ENCODE results near the gene CHCHD10.

Gene CHCHD10

DNA sequence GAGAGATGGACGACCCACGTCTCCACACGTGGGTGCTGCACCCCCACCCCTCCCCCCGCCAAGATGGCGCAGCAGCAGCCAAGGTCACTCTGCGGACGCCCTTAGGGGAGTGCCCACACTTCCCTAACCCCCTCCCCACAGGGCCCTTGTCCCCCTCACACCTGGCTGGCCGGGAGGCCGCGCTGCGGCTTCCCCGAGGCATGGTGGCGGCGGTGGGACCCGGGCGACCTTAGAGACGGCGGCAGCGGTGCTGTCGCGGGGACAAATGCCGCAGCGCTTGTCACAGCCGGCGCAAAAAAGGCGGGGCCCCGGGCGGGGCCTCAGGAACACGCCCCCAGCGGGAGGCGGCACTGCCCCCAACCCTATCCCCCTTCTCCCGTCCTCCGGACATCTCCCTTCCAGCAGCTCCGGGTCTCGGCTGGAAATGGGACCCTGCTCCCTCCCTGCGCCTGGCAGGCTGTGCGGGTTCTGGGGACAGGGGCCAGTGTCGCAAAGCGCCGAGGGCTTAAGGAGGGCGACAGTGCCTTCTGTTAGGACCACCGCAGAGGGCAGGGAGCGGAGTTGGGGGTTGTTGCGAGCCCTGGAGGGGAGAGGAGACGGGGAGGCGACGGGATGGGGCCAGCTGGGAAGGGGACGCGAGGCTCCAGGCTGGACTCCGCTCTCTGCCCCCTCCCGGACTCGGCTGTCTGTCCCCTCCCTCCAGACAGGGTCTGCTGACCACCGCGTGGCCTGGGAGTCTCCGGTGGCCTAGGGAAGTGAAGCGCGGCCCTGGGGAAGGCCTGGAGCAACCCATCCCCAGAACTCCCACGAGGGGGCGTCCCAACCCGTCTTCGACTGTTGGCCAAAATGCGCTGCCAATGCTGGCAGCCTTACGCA is at the start of gene CHCHD10:
Gene CHCHD10 (minus strand): TSS at position 300 of the 876 bp plus-strand sequence. CDS start 98 bp downstream, at position 202.
- DNase-seq (ENCODE audit: low read depth): peak; percentile 64
- TF ChIP-seq, protein P1, sequence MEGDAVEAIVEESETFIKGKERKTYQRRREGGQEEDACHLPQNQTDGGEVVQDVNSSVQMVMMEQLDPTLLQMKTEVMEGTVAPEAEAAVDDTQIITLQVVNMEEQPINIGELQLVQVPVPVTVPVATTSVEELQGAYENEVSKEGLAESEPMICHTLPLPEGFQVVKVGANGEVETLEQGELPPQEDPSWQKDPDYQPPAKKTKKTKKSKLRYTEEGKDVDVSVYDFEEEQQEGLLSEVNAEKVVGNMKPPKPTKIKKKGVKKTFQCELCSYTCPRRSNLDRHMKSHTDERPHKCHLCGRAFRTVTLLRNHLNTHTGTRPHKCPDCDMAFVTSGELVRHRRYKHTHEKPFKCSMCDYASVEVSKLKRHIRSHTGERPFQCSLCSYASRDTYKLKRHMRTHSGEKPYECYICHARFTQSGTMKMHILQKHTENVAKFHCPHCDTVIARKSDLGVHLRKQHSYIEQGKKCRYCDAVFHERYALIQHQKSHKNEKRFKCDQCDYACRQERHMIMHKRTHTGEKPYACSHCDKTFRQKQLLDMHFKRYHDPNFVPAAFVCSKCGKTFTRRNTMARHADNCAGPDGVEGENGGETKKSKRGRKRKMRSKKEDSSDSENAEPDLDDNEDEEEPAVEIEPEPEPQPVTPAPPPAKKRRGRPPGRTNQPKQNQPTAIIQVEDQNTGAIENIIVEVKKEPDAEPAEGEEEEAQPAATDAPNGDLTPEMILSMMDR (conservative IDR thresholded peaks at IDR 0.05; ENCODE audit: low read length): peak; percentile 74
- H3K4me3 ChIP-seq (ENCODE audit: low read length): peak within 1 kb of the TSS; percentile 74

DNA sequence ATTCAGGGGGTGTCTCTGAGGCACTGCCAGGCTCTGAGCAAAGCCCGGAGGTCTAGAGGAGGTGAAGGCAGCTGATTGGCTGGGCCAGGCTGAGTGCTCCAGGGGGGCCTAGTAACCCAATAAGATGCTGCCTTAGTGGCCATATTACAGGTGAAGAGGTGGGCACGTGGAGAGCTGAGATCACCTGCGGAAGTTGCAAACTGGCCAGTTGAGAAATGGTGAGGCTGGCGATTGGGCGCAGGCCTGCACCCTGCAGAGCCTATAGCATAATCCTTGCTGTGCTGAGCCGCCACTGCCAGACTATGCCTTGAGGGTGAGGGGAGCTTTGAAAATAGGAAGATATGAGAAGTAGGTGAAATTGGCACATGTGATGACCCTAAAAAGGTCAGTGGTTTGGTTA is 49.4 kb upstream of the CHCHD10 start:
- DNase-seq (ENCODE audit: low read depth): no peak
- TF ChIP-seq, protein P1 (conservative IDR thresholded peaks at IDR 0.05; ENCODE audit: low read length): no peak
- H3K4me3 ChIP-seq (ENCODE audit: low read length): no peak overlapping the region

DNA sequence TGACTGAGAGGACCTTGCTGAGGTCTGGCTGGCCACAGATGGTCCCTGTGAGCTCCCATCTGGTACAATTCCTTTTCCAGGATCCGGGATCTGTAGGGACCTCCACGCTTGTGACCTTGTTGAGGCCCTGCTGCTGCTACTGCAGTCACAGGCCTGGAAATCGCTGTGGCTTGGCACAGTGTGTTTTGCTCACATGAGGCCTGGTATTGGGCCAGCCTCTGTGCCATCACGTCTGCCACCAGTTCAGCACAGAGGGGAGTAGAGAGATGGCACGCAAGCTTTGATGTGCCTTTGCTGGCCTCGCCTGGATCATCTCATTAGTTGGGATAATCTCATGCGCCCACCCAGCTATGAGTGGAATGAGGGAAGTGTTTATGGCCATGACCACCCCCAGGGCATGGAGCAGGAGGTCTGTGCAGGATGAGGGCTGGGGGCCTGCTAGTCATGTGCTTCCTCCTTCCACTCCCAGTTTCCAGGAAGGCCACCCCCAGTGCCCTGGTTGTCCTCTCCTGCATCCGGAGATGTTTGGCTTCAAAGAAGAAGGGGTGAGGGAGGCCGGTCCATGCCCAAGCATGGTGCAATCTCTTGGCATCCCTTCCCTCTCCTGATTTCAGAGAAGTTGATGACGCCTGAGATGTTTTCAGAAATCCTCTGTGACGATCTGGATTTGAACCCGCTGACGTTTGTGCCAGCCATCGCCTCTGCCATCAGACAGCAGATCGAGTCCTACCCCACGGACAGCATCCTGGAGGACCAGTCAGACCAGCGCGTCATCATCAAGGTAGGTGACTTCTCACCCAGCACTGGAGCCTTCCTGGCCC is 48.6 kb upstream of the CHCHD10 start:
- peak; percentile 57 for DNase-seq (ENCODE audit: low read depth)
- TF ChIP-seq, protein P1 (conservative IDR thresholded peaks at IDR 0.05; ENCODE audit: low read length): no peak
- no peak overlapping the region for H3K4me3 ChIP-seq (ENCODE audit: low read length)

DNA sequence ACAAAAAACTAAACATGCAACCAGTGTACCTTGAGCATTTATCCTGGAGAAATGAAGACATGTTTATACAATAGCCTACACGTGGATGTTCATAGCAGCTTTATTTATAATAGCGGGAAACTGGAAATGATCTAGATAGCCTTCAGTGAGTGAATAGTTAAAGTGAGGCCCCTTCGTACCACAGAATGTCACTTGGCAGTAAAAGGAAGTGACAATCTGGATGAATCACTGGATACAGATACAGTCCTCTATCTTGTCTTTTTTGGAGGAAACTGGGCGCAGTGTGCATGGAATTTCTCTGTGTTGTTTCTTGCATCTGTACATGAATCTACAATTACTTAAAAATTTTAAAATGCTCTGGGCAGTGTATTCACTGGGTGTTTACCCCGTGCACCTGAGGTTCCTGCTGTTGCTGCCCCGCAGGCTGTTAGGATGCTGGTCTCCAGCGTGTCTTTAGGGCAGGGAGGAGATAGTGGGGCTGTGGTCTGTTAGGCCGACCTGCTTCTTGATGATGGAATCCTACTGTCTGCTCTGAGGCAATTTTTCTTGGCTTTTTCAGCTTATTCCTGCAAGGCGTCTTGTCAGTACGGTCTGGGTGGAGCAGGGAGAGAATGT is 47.9 kb upstream of the CHCHD10 start:
- no peak overlapping the region for H3K4me3 ChIP-seq (ENCODE audit: low read length)
- TF ChIP-seq, protein P1 (conservative IDR thresholded peaks at IDR 0.05; ENCODE audit: low read length): no peak
- no peak for DNase-seq (ENCODE audit: low read depth)

DNA sequence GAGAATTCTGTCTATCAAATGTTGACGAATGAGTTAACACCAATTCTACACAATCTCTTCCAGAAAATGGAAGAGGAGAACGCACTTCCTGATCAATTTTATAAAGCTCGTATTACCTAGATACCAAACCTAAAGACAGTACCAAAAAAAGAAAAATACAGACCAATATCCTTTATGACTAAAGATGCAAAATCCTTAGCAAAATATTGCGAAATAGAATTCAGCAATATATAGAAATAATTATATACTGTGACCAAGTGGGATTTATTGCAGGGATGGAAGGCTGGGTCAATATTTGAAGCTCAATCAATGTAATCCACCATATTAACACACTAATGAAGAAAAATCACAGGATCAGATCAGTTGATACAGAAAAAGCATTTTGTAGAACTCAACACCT is 44.6 kb upstream of the CHCHD10 start:
- no peak for DNase-seq (ENCODE audit: low read depth)
- TF ChIP-seq, protein P1 (conservative IDR thresholded peaks at IDR 0.05; ENCODE audit: low read length): no peak
- no peak overlapping the region for H3K4me3 ChIP-seq (ENCODE audit: low read length)

DNA sequence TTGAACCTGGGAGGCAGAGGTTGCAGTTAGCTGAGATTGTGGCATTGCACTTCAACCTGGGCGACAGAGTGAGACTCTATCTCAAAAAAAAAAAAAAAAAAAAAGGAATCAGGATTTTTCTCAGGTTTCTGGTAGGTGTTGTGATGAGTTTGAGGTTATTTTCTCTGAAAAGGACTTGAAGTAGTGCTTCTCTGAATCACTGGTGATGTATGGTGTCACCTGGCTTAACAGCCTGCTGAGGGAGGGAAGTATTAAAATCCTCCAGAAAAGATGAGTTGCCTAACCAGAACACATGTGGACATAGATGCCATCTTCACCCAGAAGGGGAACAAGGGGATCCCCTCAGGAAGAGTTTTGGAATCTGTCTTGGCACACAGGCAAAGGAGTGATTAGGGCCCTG is 39.1 kb upstream of the CHCHD10 start:
- TF ChIP-seq, protein P1 (conservative IDR thresholded peaks at IDR 0.05; ENCODE audit: low read length): no peak
- H3K4me3 ChIP-seq (ENCODE audit: low read length): no peak overlapping the region
- DNase-seq (ENCODE audit: low read depth): no peak
